Stomach (tissue), 9 donors: ENCODE data around the gene FMN1. TPM values are rescaled to one million over a fixed set of nuclear protein-coding genes. Genes with fewer than 3 reads are reported as not detected.
A peak's percentile ranks its signal among the peaks of the same experiment; 100 is the strongest.

Source experiments
- DNase-seq, 2 donors: peaks; one replicate each; pipeline versions ENCODE4 v3.0.0 to v3.0.0-alpha.2; 2013 to 2019
- H3K27ac ChIP-seq, 5 donors: fragments of 200-600 bp in 4 of 5; sonication (generic) in 4 of 5; one replicate each; pipeline ENCODE4 v1.5.1; 2013 to 2019; ENCODE audit warnings: mild to moderate bottlenecking in 1 of 5, moderate library complexity in 1 of 5
- H3K27me3 ChIP-seq, 3 donors: fragments of 200-600 bp; sonication (generic); one replicate each; pipeline ENCODE4 v1.5.1; 2017 to 2019; ENCODE audit warnings: mixed run types in 1 of 3
- H3K36me3 ChIP-seq, 4 donors: fragments of 200-600 bp; sonication (generic); 1 replicate in 3 of 4; 2 replicates in 1 of 4; pipeline ENCODE4 v1.5.1; 2016 to 2019
- H3K4me1 ChIP-seq, 4 donors: fragments of 200-600 bp; sonication (generic); one replicate each; pipeline ENCODE4 v1.5.1; 2016 to 2019
- H3K4me3 ChIP-seq, 4 donors: fragments of 200-600 bp; sonication (generic) in 3 of 4; one replicate each; pipeline ENCODE4 v1.5.1; 2016 to 2019; ENCODE audit warnings: mild to moderate bottlenecking in 1 of 4
- H3K9me3 ChIP-seq, 4 donors: fragments of 200-600 bp; sonication (generic); one replicate each; pipeline ENCODE4 v1.5.1; 2016 to 2019
- CTCF ChIP-seq, 7 experiments: fragments of 450-650 bp in 4 of 7; fragments of 200-600 bp in 3 of 7; sonication (generic) in 3 of 7; IDR thresholded peaks; one replicate each; pipeline ENCODE4 v1.5.1; 2016 to 2019; ENCODE audit warnings: antibody characterized with exemption in 7 of 7, control low read depth in 2 of 7, mild to moderate bottlenecking in 1 of 7
- EP300 ChIP-seq: sonication (generic); formaldehyde crosslinking; IDR thresholded peaks from one replicate; pipeline ENCODE4 v1.6.1; 2017; ENCODE audit warnings: antibody characterized with exemption
- POLR2A ChIP-seq, 4 donors: fragments of 450-650 bp; IDR thresholded peaks; one replicate each; pipeline ENCODE4 v1.6.1; 2016; ENCODE audit warnings: antibody characterized with exemption in 4 of 4, control low read depth in 2 of 4, mild to moderate bottlenecking in 1 of 4, moderate library complexity in 1 of 4
- POLR2AphosphoS5 ChIP-seq, 3 donors: sonication (generic); formaldehyde crosslinking; IDR thresholded peaks; one replicate each; pipeline ENCODE4 v1.6.1; 2016; ENCODE audit warnings: antibody characterized with exemption in 3 of 3
- WGBS, 5 donors: extraction: QIAGEN DNeasy Blood & Tissue Kit in 3 of 5; methylation state at CpG; one replicate each; pipeline versions ENCODE4 v1.1.5 to v1.1.7; 2013 to 2018; 5-methylcytosine and 5-hydroxymethylcytosine counted together
- intact Hi-C: fragments of 100-400 bp; cut with DNase I; formaldehyde crosslinking; loops from one replicate; pipeline ENCODE4 v1.15.1; 2023; ENCODE audit warnings: low total_unique reads
- polyA plus RNA-seq, 3 donors: library from polyadenylated mRNA; stranded (reverse); fragments of 200-250 nt; gene quantifications; one replicate each; pipeline ENCODE4 v1.2.3, GENCODE V29; 2013
- total RNA-seq, 5 donors: library from RNA; depleted of rRNA; stranded (reverse); fragments of >200 nt; gene quantifications; one replicate each; pipeline versions ENCODE4 v1.1.0 to v1.2.3, GENCODE V29; 2014 to 2016
- donor health status: healthy with polysubstance abuse.
- donor health status: Bipolar disorder and iron deficiency.
- donor health status: healthy.

The FMN1 gene
- total and polyA plus RNA-seq, 8 donors = 0.40 to 58.0 (median 22.9) TPM

GRCh38 chr15:33086500-33087121, 107.9 kb downstream of the FMN1 start:
- no peaks in the 10 kb centered on the region for H3K27me3 ChIP-seq
- intact Hi-C loops = no loop called here
- no peak overlapping the region for H3K27ac ChIP-seq
- H3K4me1 ChIP-seq = peaks cover 0 to 21% (median 10%) of the 10 kb centered on the region in 4 donors
- WGBS, 5 donors = 22 to 32% (median 25%) methylated on average over 4 of the region's 4 CpGs
- H3K4me3 ChIP-seq = no peak overlapping the region
- no peak for TF ChIP-seq POLR2A (IDR thresholded peaks at IDR 0.05)
- TF ChIP-seq POLR2AphosphoS5 (IDR thresholded peaks at IDR 0.05) = no peak
- TF ChIP-seq EP300 = no peak
- peak in 3 of 7 experiments; percentile 28 to 37 (median 30) for TF ChIP-seq CTCF (IDR thresholded peaks at IDR 0.05)
- no peaks in the 10 kb centered on the region for H3K36me3 ChIP-seq
- no peaks in the 10 kb centered on the region for H3K9me3 ChIP-seq
- peak in 1 of 2 donors; percentile 83 for DNase-seq

GRCh38 chr15:33084661-33085060, 109.9 kb downstream of the FMN1 start:
- H3K4me3 ChIP-seq = no peak overlapping the region
- WGBS, 5 donors = 78 to 93% (median 92%) methylated on average over 4 of the region's 4 CpGs

GRCh38 chr15:33083232-33084081, 111.1 kb downstream of the FMN1 start:
- DNase-seq = no peak
- intact Hi-C loops = no loop called here
- 55 to 67% (median 57%) methylated on average over 6 of the region's 6 CpGs for WGBS, 5 donors

More at GRCh38 chr15:33084661-33085060, 109.9 kb downstream of the FMN1 start:
- H3K4me1 ChIP-seq = peaks cover 0 to 9% (median 2%) of the 10 kb centered on the region in 4 donors
- TF ChIP-seq CTCF (IDR thresholded peaks at IDR 0.05) = no peak
- no peak for TF ChIP-seq EP300
- no peak for TF ChIP-seq POLR2A (IDR thresholded peaks at IDR 0.05)
- TF ChIP-seq POLR2AphosphoS5 (IDR thresholded peaks at IDR 0.05) = no peak
- H3K27ac ChIP-seq = no peak overlapping the region
- DNase-seq = no peak
- intact Hi-C loops = no loop called here
- H3K27me3 ChIP-seq = no peaks in the 10 kb centered on the region
- H3K9me3 ChIP-seq = no peaks in the 10 kb centered on the region
- no peaks in the 10 kb centered on the region for H3K36me3 ChIP-seq

More at GRCh38 chr15:33083232-33084081, 111.1 kb downstream of the FMN1 start:
- H3K4me3 ChIP-seq = no peak overlapping the region
- TF ChIP-seq POLR2AphosphoS5 (IDR thresholded peaks at IDR 0.05) = no peak
- no peak for TF ChIP-seq POLR2A (IDR thresholded peaks at IDR 0.05)
- TF ChIP-seq EP300 = no peak
- TF ChIP-seq CTCF (IDR thresholded peaks at IDR 0.05) = no peak
- no peaks in the 10 kb centered on the region for H3K4me1 ChIP-seq
- no peaks in the 10 kb centered on the region for H3K9me3 ChIP-seq
- H3K27me3 ChIP-seq = no peaks in the 10 kb centered on the region
- no peak overlapping the region for H3K27ac ChIP-seq
- no peaks in the 10 kb centered on the region for H3K36me3 ChIP-seq
